Transverse colon (tissue), 4 donors: Measurements from ENCODE around the gene C1QTNF2. TPM values are rescaled to one million over a fixed set of nuclear protein-coding genes. Genes with fewer than 3 reads are reported as not detected.

Experiments used
- DNase-seq: peaks from one replicate; pipeline ENCODE4 v3.0.0-alpha.2; 2019
- H3K27ac ChIP-seq, 4 donors: fragments of 200-600 bp; sonication (generic); 2 replicates each; pipeline ENCODE4 v1.5.1; 2016 to 2018; ENCODE audit warnings: inconsistent platforms in 4 of 4
- H3K27me3 ChIP-seq: fragments of 200-600 bp; sonication (generic); 2 replicates; pipeline ENCODE4 v1.5.1; 2017; ENCODE audit warnings: inconsistent platforms
- H3K36me3 ChIP-seq, 4 donors: fragments of 200-600 bp; sonication (generic); 2 replicates each; pipeline ENCODE4 v1.5.1; 2017 to 2019; ENCODE audit warnings: inconsistent platforms in 4 of 4
- H3K4me1 ChIP-seq, 4 donors: fragments of 200-600 bp; sonication (generic); 2 replicates each; pipeline ENCODE4 v1.5.1; 2017 to 2020; ENCODE audit warnings: inconsistent platforms in 4 of 4
- H3K4me3 ChIP-seq, 4 donors: fragments of 200-600 bp; sonication (generic); 1 replicate in 1 of 4; 2 replicates in 3 of 4; pipeline versions ENCODE4 v1.5.1 to v1.6.1; 2017 to 2019; ENCODE audit warnings: inconsistent platforms in 4 of 4
- H3K9me3 ChIP-seq, 2 donors: fragments of 200-600 bp; sonication (generic); 2 replicates each; pipeline ENCODE4 v1.5.1; 2017 to 2019; ENCODE audit warnings: inconsistent platforms in 2 of 2
- CTCF ChIP-seq, 5 experiments: fragments of 200-600 bp in 3 of 5; fragments of 450-650 bp in 2 of 5; sonication (generic) in 3 of 5; IDR thresholded peaks; 1 replicate in 2 of 5; 2 replicates in 3 of 5; pipeline ENCODE4 v1.5.1; 2016 to 2017; ENCODE audit warnings: antibody characterized with exemption in 5 of 5, inconsistent platforms in 3 of 5, mild to moderate bottlenecking in 2 of 5, moderate library complexity in 1 of 5
- EP300 ChIP-seq: sonication (generic); formaldehyde crosslinking; IDR thresholded peaks from one replicate; pipeline ENCODE4 v1.6.1; 2017; ENCODE audit warnings: antibody characterized with exemption, low read depth
- POLR2A ChIP-seq: fragments of 450-650 bp; IDR thresholded peaks from one replicate; pipeline ENCODE4 v1.6.1; 2016; ENCODE audit warnings: antibody characterized with exemption, mild to moderate bottlenecking, moderate library complexity
- POLR2AphosphoS5 ChIP-seq, 3 donors: sonication (generic); formaldehyde crosslinking; IDR thresholded peaks; one replicate each; pipeline ENCODE4 v1.6.1; 2016; ENCODE audit warnings: antibody characterized with exemption in 3 of 3
- WGBS, 2 donors: methylation state at CpG; one replicate each; pipeline ENCODE4 v1.1.5; 2018; ENCODE audit warnings: low coverage in 1 of 2; 5-methylcytosine and 5-hydroxymethylcytosine counted together
- in situ Hi-C, 4 donors: fragments of 200-750 bp; cut with MboI; loops; one replicate each; pipeline versions ENCODE4 v1.15.0 to v1.15.1; 2017; ENCODE audit warnings: low sequenced_read_pairs in 3 of 4, low pct_ligation_motif_present in 1 of 4, low pct_unique_long_range_greater_than_20kb in 1 of 4
- intact Hi-C: fragments of 100-400 bp; cut with DNase I; formaldehyde crosslinking; loops from one replicate; pipeline ENCODE4 v1.15.1; 2023; ENCODE audit warnings: low total_unique reads
- total RNA-seq, 4 donors: library from RNA; depleted of rRNA; stranded (reverse); fragments of >200 nt; gene quantifications; one replicate each; pipeline ENCODE4 v1.1.0, GENCODE V29; 2016

Gene C1QTNF2, protein sequence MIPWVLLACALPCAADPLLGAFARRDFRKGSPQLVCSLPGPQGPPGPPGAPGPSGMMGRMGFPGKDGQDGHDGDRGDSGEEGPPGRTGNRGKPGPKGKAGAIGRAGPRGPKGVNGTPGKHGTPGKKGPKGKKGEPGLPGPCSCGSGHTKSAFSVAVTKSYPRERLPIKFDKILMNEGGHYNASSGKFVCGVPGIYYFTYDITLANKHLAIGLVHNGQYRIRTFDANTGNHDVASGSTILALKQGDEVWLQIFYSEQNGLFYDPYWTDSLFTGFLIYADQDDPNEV
- 1 to 10 TPM in 1 of 4 donors, under 1 TPM in 2, not detected in 1; 0.41 to 2.2 (median 0.79) TPM for total RNA-seq

DNA sequence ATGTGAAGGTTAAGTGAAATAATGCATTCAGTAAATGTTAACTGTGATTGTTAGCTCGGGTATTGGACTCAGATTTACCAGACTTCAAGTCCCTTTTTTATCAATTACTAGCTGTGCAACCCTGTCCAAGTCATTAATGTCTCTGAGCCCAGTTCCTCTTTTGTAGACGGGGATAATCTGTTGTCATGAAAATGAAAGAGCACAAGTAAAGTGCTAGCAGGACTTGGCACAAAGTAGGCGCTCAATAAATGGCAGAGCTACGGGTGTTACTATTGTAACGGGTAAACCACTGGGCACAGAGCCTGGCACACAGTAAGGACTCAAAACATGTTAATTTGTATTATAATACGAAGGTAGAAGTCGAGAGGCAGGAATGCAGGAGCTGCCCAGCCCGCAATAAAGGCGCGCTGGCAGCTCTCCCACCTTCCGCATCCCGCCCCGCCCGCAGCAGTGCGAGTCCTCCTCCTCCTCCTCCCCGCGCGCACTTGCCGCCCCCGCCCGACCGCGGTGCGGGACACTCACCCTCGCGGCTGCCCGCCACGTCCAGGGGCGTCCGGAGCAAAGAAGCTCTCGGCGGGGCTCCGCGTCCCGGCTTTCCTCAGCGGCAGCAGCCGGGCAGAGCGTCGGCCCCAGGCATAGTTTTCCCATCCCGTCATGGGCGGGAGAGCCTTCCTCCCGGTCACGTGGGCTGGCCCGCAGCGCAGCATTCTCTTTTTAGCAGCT, at the start of gene C1QTNF2:
Gene C1QTNF2, minus strand, starts transcription at position 637 of the 723 bp plus-strand sequence. CDS start 15,615 bp downstream, outside the sequence.
- Histone ChIP-seq H3K4me3 (peak within 1 kb of the TSS; percentile 42 to 59 (median 51)), H3K9me3 (no peaks in the 10 kb centered on the region), H3K27me3 (peaks cover 2% of the 10 kb centered on the region), H3K36me3 (no peaks in the 10 kb centered on the region), H3K27ac (peak within 1 kb of the TSS; percentile 52 to 63 (median 58)), H3K4me1 (peaks cover 0 to 7% (median 5%) of the 10 kb centered on the region in 4 donors)
- in situ Hi-C loops (no loop called here), intact Hi-C loops (no loop called here)
- TF ChIP-seq POLR2AphosphoS5 (IDR thresholded peaks at IDR 0.05) = peak in 1 of 3 donors; percentile 45
- no peak for TF ChIP-seq CTCF (IDR thresholded peaks at IDR 0.05)
- 0 to 2% methylated on average over 4 to 45 of the region's 45 CpGs for WGBS, 2 donors
- DNase-seq = peak; percentile 64

- Histone ChIP-seq H3K4me1 (peaks cover 18 to 44% (median 24%) of the 10 kb centered on the region in 4 donors), H3K36me3 (no peaks in the 10 kb centered on the region), H3K9me3 (no peaks in the 10 kb centered on the region), H3K27ac (peak overlapping the region; percentile 84 to 92 (median 88)), H3K27me3 (no peaks in the 10 kb centered on the region), H3K4me3 (no peak overlapping the region)
- intact Hi-C loops = no loop called here
- TF ChIP-seq POLR2AphosphoS5 (IDR thresholded peaks at IDR 0.05) = no peak
- TF ChIP-seq EP300 = no peak
- DNase-seq = no peak
- in situ Hi-C loops = no loop called here
These were observed 49.8 kb upstream of the C1QTNF2 start for GRCh38 chr5:160420331-160420610.

- Histone ChIP-seq H3K36me3 (peaks cover 0 to 2% (median under 1%) of the 10 kb centered on the region in 4 donors), H3K9me3 (no peaks in the 10 kb centered on the region), H3K4me3 (peak overlapping the region; percentile 68 to 85 (median 69)), H3K4me1 (peaks cover 18 to 44% (median 24%) of the 10 kb centered on the region in 4 donors), H3K27me3 (no peaks in the 10 kb centered on the region), H3K27ac (peak overlapping the region; percentile 84 to 92 (median 88))
- intact Hi-C loops (no loop called here), in situ Hi-C loops (no loop called here)
- no peak for DNase-seq
- 37 to 40% methylated on average over 10 to 11 of the region's 11 CpGs for WGBS, 2 donors
- TF ChIP-seq POLR2AphosphoS5 (IDR thresholded peaks at IDR 0.05) = no peak
- TF ChIP-seq CTCF (IDR thresholded peaks at IDR 0.05) = no peak
- no peak for TF ChIP-seq EP300
- no peak for TF ChIP-seq POLR2A
These were observed 49.3 kb upstream of the C1QTNF2 start for GRCh38 chr5:160419458-160420330.

GRCh38 chr5:160418561-160419457, 48.4 kb upstream of the C1QTNF2 start, which contains the start of gene SLU7:
Gene SLU7, minus strand, starts transcription at chr5:160419081. Its CDS starts 3,787 bp downstream, at chr5:160415294.
- peak within 1 kb of the TSS; percentile 68 to 85 (median 69) for H3K4me3 ChIP-seq
- DNase-seq = peak; percentile 96
- H3K4me1 ChIP-seq = peaks cover 18 to 44% (median 24%) of the 10 kb centered on the region in 4 donors
- 0 to 1% methylated on average over 29 to 48 of the region's 48 CpGs for WGBS, 2 donors
- peak within 1 kb of the TSS; percentile 84 to 92 (median 88) for H3K27ac ChIP-seq
- intact Hi-C loops (no loop called here), in situ Hi-C loops (no loop called here)
- peaks cover 0 to 10% (median 5%) of the 10 kb centered on the region in 4 donors for H3K36me3 ChIP-seq
- TF ChIP-seq POLR2A (peak; percentile 88), POLR2AphosphoS5 (IDR thresholded peaks at IDR 0.05) (peak; percentile 73 to 91 (median 87)), CTCF (IDR thresholded peaks at IDR 0.05) (no peak), EP300 (no peak)
- H3K27me3 ChIP-seq = no peaks in the 10 kb centered on the region
- H3K9me3 ChIP-seq = no peaks in the 10 kb centered on the region
